HL-60 (cell line): ENCODE data around the gene ABHD17A.

ENCODE experiments used
- DNase-seq, 2 experiments: peaks; one replicate each; pipeline ENCODE4 v3.0.0-alpha.2; 2010 to 2020; ENCODE audit warnings: low read depth in 1 of 2, low spot score in 1 of 2
- H3K27ac ChIP-seq: fragments of 250-450 bp; sonication (Bioruptor Pico); replicated peaks from 2 replicates; pipeline ENCODE4 v1.5.1; 2020; ENCODE audit warnings: mild to moderate bottlenecking, moderate library complexity
- H3K27me3 ChIP-seq: fragments of 250-450 bp; sonication (Bioruptor Pico); 2 replicates; pipeline ENCODE4 v1.5.1; 2021; ENCODE audit warnings: mild to moderate bottlenecking, moderate library complexity; ENCODE audit not compliant: insufficient read depth, poor library complexity, severe bottlenecking
- H3K4me3 ChIP-seq: replicated peaks from 2 replicates; pipeline ENCODE4 v1.5.1; 2011; ENCODE audit warnings: mild to moderate bottlenecking, control low read depth, low read length; ENCODE audit not compliant: insufficient read depth
- CTCF ChIP-seq: IDR thresholded peaks from one replicate; pipeline ENCODE4 v1.5.1; 2011; ENCODE audit warnings: low read length, control low read depth, inconsistent platforms; ENCODE audit not compliant: insufficient read depth
- GABPA ChIP-seq: IDR thresholded peaks from 2 replicates; pipeline ENCODE4 v1.6.1; 2012; ENCODE audit warnings: low read depth
- POLR2AphosphoS5 ChIP-seq: IDR thresholded peaks from 2 replicates; pipeline ENCODE4 v1.6.1; 2012; ENCODE audit warnings: low read depth
- REST ChIP-seq: IDR thresholded peaks from 2 replicates; pipeline ENCODE4 v1.6.1; 2012; ENCODE audit warnings: low read depth; ENCODE audit not compliant: insufficient replicate concordance
- SPI1 ChIP-seq: IDR thresholded peaks from 2 replicates; pipeline ENCODE4 v1.6.1; 2012; ENCODE audit warnings: low read depth, mild to moderate bottlenecking, borderline replicate concordance

Gene ABHD17A

GRCh38 chr19:1848399-1849131 lies 36.7 kb downstream of the ABHD17A start, which contains the start of gene REXO1:
TSS of gene REXO1 (minus strand) at chr19:1848483. CDS start at chr19:1848358, 125 bp downstream.
- DNase-seq, result peak; percentile 81 to 97
- TF ChIP-seq POLR2AphosphoS5 (peak; percentile 40; the same call in 1 of the 2 replicates), CTCF (peak; percentile 89), GABPA (no peak), REST (peak; percentile 69)
- Histone ChIP-seq H3K27me3 (no peaks in the 10 kb centered on the region), H3K27ac (peak within 1 kb of the TSS; percentile 99), H3K4me3 (peak within 1 kb of the TSS; percentile 99)

GRCh38 chr19:1847684-1848398 lies 37.5 kb downstream of the ABHD17A start:
- no peak for TF ChIP-seq REST
- no peak for TF ChIP-seq CTCF
- 0 out of 2 replicates have a peak, but pooled peaks have one; percentile 33 for TF ChIP-seq POLR2AphosphoS5
- no peak for TF ChIP-seq GABPA
- TF ChIP-seq SPI1, result no peak
- peak overlapping the region; percentile 99 for H3K27ac ChIP-seq
- peak in 1 of 2 experiments; percentile 46 for DNase-seq
- peak overlapping the region; percentile 99 for H3K4me3 ChIP-seq
- H3K27me3 ChIP-seq, result no peaks in the 10 kb centered on the region

GRCh38 chr19:1847348-1847683 lies 38.0 kb downstream of the ABHD17A start:
- no peaks in the 10 kb centered on the region for H3K27me3 ChIP-seq
- peak overlapping the region; percentile 99 for H3K27ac ChIP-seq
- H3K4me3 ChIP-seq, result peak overlapping the region; percentile 99
- no peak for TF ChIP-seq GABPA
- no peak for TF ChIP-seq SPI1
- TF ChIP-seq POLR2AphosphoS5, result no peak
- TF ChIP-seq CTCF, result no peak
- no peak for TF ChIP-seq REST
- no peak for DNase-seq
